HCT116 (cell line): ENCODE results near the gene RGS7. TPM values are rescaled to one million over a fixed set of nuclear protein-coding genes. Genes with fewer than 3 reads are reported as not detected.
A peak's percentile ranks its signal among the peaks of the same experiment; 100 is the strongest.

Experiments
- ATAC-seq: fragments of 200-7000 bp; cut with Tn5 transposase; 2 replicates; pipeline ENCODE4 v1.9.1; 2020; ENCODE audit warnings: mild to moderate bottlenecking, moderate library complexity
- BruUV-seq: library from RNA; stranded (reverse); fragments of 400-500 nt; replicated peaks from 2 replicates; lab custom pipeline; 2021; lab: Mats Ljungman, UMichigan
- CTCF ChIA-PET: fragments of 300-600 bp; sonication (Branson Sonifier 250); formaldehyde crosslinking; loops from one replicate; lab custom pipeline; 2021; ENCODE audit warnings: antibody characterized with exemption; lab: Charles Lee
- POLR2A ChIA-PET: fragments of 300-600, 350-600 bp; sonication (Branson Sonifier 250); formaldehyde crosslinking; loops from one replicate; lab custom pipeline; 2021; ENCODE audit warnings: antibody characterized with exemption; lab: Charles Lee
- RAD21 ChIA-PET, 2 experiments: fragments of 300-600 bp; sonication (Branson Sonifier 250); formaldehyde crosslinking; loops; one replicate each; lab custom pipeline; 2023; ENCODE audit warnings: low total read pairs in 2 of 2; ENCODE audit not compliant: uncharacterized antibody in 2 of 2, unreplicated experiment in 2 of 2, low non-redundant PET in 1 of 2; lab: Charles Lee
- DNase-seq: peaks from one replicate; pipeline ENCODE4 v3.0.0-alpha.2; 2010; ENCODE audit warnings: low read depth, low spot score
- H2AFZ ChIP-seq: fragments of 200-600 bp; shearing (Covaris generic), sonication (generic); 2 replicates; pipeline ENCODE4 v1.6.1; 2017; ENCODE audit warnings: low read depth, mixed run types, mixed read lengths, antibody characterized with exemption, low read length; ENCODE audit not compliant: poor library complexity, severe bottlenecking
- H3K27ac ChIP-seq: 2 replicates; pipeline ENCODE4 v1.5.1; 2012; ENCODE audit warnings: low read depth, low read length
- H3K27me3 ChIP-seq: fragments of 200-600 bp; sonication (generic); 2 replicates; pipeline ENCODE4 v1.6.1; 2016; ENCODE audit warnings: mixed run types, low read length, mixed read lengths; ENCODE audit not compliant: insufficient read depth
- H3K36me3 ChIP-seq, 2 experiments: fragments of 200-500 bp in 1 of 2; fragments of 200-600 bp in 1 of 2; sonication (Bioruptor generic) in 1 of 2; sonication (generic) in 1 of 2; 2 replicates each; pipeline versions ENCODE4 v1.5.1 to v1.6.1; 2014 to 2016; ENCODE audit warnings: low read length in 2 of 2, inconsistent platforms in 1 of 2, mixed read lengths in 1 of 2, mixed run types in 1 of 2; ENCODE audit not compliant: insufficient read depth in 2 of 2, control insufficient read depth in 1 of 2
- H3K4me1 ChIP-seq, 2 experiments: fragments of 200-600 bp in 1 of 2; sonication (generic) in 1 of 2; 2 replicates each; pipeline versions ENCODE4 v1.5.1 to v1.6.1; 2012 to 2017; ENCODE audit warnings: low read length in 2 of 2, inconsistent platforms in 1 of 2, mild to moderate bottlenecking in 1 of 2, mixed read lengths in 1 of 2, mixed run types in 1 of 2, moderate library complexity in 1 of 2; ENCODE audit not compliant: insufficient read depth in 2 of 2, control insufficient read depth in 1 of 2
- H3K4me2 ChIP-seq: fragments of 200-600 bp; sonication (generic); 2 replicates; pipeline ENCODE4 v1.6.1; 2017; ENCODE audit warnings: mixed run types, low read length, mixed read lengths
- H3K4me3 ChIP-seq, 2 experiments: fragments of 200-600 bp in 1 of 2; sonication (generic) in 1 of 2; replicated peaks in 1 of 2; 2 replicates each; pipeline ENCODE4 v1.5.1; 2011 to 2016; ENCODE audit warnings: low read length in 2 of 2, control low read depth in 1 of 2, low read depth in 1 of 2, mild to moderate bottlenecking in 1 of 2, mixed read lengths in 1 of 2, mixed run types in 1 of 2
- H3K79me2 ChIP-seq: fragments of 200-600 bp; sonication (generic); 2 replicates; pipeline ENCODE4 v1.6.1; 2017; ENCODE audit warnings: mild to moderate bottlenecking, mixed run types, low read length, moderate library complexity, mixed read lengths; ENCODE audit not compliant: insufficient read depth
- H3K9ac ChIP-seq: fragments of 200-600 bp; sonication (generic); 2 replicates; pipeline ENCODE4 v1.6.1; 2016; ENCODE audit warnings: low read length, mixed read lengths
- H3K9me2 ChIP-seq: fragments of 200-600 bp; sonication (generic), shearing (Covaris generic); 2 replicates; pipeline ENCODE4 v1.6.1; 2017; ENCODE audit warnings: mixed run types, mild to moderate bottlenecking, moderate library complexity; ENCODE audit not compliant: insufficient read depth
- H3K9me3 ChIP-seq, 2 experiments: fragments of 200-500 bp in 1 of 2; fragments of 200-600 bp in 1 of 2; sonication (Bioruptor generic) in 1 of 2; sonication (generic) in 1 of 2; 2 replicates each; pipeline ENCODE4 v1.6.1; 2014 to 2017; ENCODE audit warnings: low read length in 2 of 2, mixed read lengths in 2 of 2, inconsistent platforms in 1 of 2, low read depth in 1 of 2, mild to moderate bottlenecking in 1 of 2, mixed run types in 1 of 2, moderate library complexity in 1 of 2; ENCODE audit not compliant: control insufficient read depth in 1 of 2, insufficient read depth in 1 of 2
- H4K20me1 ChIP-seq: fragments of 200-600 bp; sonication (generic), shearing (Covaris generic); 2 replicates; pipeline ENCODE4 v1.6.1; 2017; ENCODE audit warnings: mixed run types, mild to moderate bottlenecking, moderate library complexity; ENCODE audit not compliant: insufficient read depth
- EZH2 ChIP-seq: fragments of 200-600 bp; sonication (generic); IDR thresholded peaks from 2 replicates; pipeline ENCODE4 v1.6.1; 2017; ENCODE audit warnings: antibody characterized with exemption, mixed run types
- EZH2phosphoT487 ChIP-seq: fragments of 200-600 bp; IDR thresholded peaks from 2 replicates; pipeline ENCODE4 v1.6.1; 2018; ENCODE audit warnings: antibody characterized with exemption, borderline replicate concordance
- FOSL1 ChIP-seq: IDR thresholded peaks from 2 replicates; pipeline ENCODE4 v1.6.1; 2012; ENCODE audit warnings: low read depth
- POLR2A ChIP-seq: IDR thresholded peaks from 2 replicates; pipeline ENCODE4 v1.7.0; 2011; ENCODE audit warnings: borderline replicate concordance; ENCODE audit not compliant: insufficient read depth, insufficient read length; ENCODE audit errors: extremely low read depth
- RAD21 ChIP-seq: IDR thresholded peaks from 2 replicates; pipeline ENCODE4 v1.6.1; 2012; ENCODE audit warnings: low read depth, mild to moderate bottlenecking
- SRF ChIP-seq: IDR thresholded peaks from 2 replicates; pipeline ENCODE4 v1.6.1; 2012; ENCODE audit warnings: low read depth
- TCF7L2 ChIP-seq: IDR thresholded peaks from 2 replicates; pipeline ENCODE4 v1.7.0; 2011; ENCODE audit warnings: borderline replicate concordance, inconsistent platforms; ENCODE audit not compliant: insufficient read depth, insufficient read length; ENCODE audit errors: extremely low read depth
- YY1 ChIP-seq: IDR thresholded peaks from 2 replicates; pipeline ENCODE4 v1.6.1; 2011; ENCODE audit warnings: low read length, low read depth, moderate library complexity, mild to moderate bottlenecking; ENCODE audit not compliant: insufficient replicate concordance; ENCODE audit errors: extremely low read depth
- ZFX ChIP-seq: fragments of 450-650 bp; IDR thresholded peaks from 2 replicates; pipeline ENCODE4 v1.6.1; 2017
- ZNF274 ChIP-seq: fragments of 200-500 bp; sonication (Bioruptor generic); IDR thresholded peaks from 2 replicates; pipeline ENCODE4 v1.6.1; 2014; ENCODE audit warnings: mild to moderate bottlenecking, low read depth, low read length, inconsistent platforms
- intact Hi-C: fragments of 100-400 bp; cut with micrococcal nuclease; formaldehyde crosslinking; loops from 2 replicates; pipeline ENCODE4 v1.10.0; 2022
- total RNA-seq: library from RNA; stranded (reverse); gene quantifications from one replicate; pipeline ENCODE4 v1.2.1, GENCODE V29; 2021; ENCODE audit not compliant: unreplicated experiment
- TF ChIP-seq, protein P1 (sequence below), 3 experiments: fragments of 200-600 bp in 1 of 3; sonication (generic) in 1 of 3; IDR thresholded peaks in 2 of 3; conservative IDR thresholded peaks in 1 of 3; 2 replicates each; pipeline ENCODE4 v1.5.1; 2012 to 2017; ENCODE audit warnings: low read depth in 2 of 3, low read length in 2 of 3, antibody characterized with exemption in 1 of 3, borderline replicate concordance in 1 of 3, control low read depth in 1 of 3, mild to moderate bottlenecking in 1 of 3, mixed read lengths in 1 of 3, mixed run types in 1 of 3, moderate library complexity in 1 of 3; ENCODE audit not compliant: insufficient read depth in 1 of 3
- TF ChIP-seq, protein P2 (sequence below): IDR thresholded peaks from 2 replicates; pipeline ENCODE4 v1.6.1; 2012; ENCODE audit warnings: low read depth
- TF ChIP-seq, protein P3 (sequence below): IDR thresholded peaks from 2 replicates; pipeline ENCODE4 v1.6.1; 2011; ENCODE audit warnings: mild to moderate bottlenecking, low read length, moderate library complexity; ENCODE audit not compliant: insufficient replicate concordance; ENCODE audit errors: extremely low read depth

RGS7 gene
- total RNA-seq, 1 experiment from 2014 or later: not detected

DNA sequence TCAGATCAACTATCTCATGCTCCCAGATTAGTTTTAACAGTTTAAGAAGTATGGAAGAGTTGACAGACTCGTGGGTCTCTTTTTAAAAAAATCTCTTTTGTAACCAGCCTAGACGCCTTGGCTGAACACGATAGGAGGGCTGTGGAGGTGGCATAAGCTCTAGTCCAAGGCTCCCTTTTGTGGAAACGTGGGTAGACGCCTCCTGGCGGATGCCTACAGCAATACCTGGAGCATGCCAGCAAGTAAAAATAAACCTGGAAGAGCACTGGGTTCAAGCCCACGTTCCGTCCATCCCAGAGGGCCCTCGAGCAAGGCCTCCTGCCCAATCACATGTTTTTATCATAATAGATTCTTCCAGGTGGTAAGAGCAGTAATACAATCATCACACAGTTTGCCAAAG, 87.9 kb downstream of the RGS7 start:
- Histone ChIP-seq H3K27ac (no peak overlapping the region), H3K9me2 (no peaks in the 10 kb centered on the region), H3K27me3 (no peaks in the 10 kb centered on the region), H3K79me2 (no peaks in the 10 kb centered on the region), H4K20me1 (no peaks in the 10 kb centered on the region), H3K36me3 (no peaks in the 10 kb centered on the region), H3K4me1 (no peaks in the 10 kb centered on the region), H3K4me2 (no peak overlapping the region), H3K9ac (no peak overlapping the region), H2AFZ (no peak overlapping the region), H3K4me3 (no peak overlapping the region), H3K9me3 (peaks cover 7 to 10% of the 10 kb centered on the region in 2 experiments; a peak in 2 of 4 replicates)
- POLR2A ChIA-PET: no interaction called here
- intact Hi-C loops: no loop called here
- no peak for ATAC-seq
- BruUV-seq: no TSS peak
- TF ChIP-seq, protein P1, sequence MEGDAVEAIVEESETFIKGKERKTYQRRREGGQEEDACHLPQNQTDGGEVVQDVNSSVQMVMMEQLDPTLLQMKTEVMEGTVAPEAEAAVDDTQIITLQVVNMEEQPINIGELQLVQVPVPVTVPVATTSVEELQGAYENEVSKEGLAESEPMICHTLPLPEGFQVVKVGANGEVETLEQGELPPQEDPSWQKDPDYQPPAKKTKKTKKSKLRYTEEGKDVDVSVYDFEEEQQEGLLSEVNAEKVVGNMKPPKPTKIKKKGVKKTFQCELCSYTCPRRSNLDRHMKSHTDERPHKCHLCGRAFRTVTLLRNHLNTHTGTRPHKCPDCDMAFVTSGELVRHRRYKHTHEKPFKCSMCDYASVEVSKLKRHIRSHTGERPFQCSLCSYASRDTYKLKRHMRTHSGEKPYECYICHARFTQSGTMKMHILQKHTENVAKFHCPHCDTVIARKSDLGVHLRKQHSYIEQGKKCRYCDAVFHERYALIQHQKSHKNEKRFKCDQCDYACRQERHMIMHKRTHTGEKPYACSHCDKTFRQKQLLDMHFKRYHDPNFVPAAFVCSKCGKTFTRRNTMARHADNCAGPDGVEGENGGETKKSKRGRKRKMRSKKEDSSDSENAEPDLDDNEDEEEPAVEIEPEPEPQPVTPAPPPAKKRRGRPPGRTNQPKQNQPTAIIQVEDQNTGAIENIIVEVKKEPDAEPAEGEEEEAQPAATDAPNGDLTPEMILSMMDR (IDR thresholded peaks at IDR 0.05 in 2 of 3, conservative IDR thresholded peaks at IDR 0.05 in 1 of 3; ENCODE audit: borderline replicate concordance in 1 of 3, insufficient read depth in 1 of 3, low read depth in 2 of 3, low read length in 2 of 3): 0 out of 6 replicates have a peak, but pooled peaks of 1 of the 3 experiments have one; percentile 4
- no peak for TF ChIP-seq ZFX
- no peak for TF ChIP-seq ZNF274
- no peak for DNase-seq
- CTCF ChIA-PET: no interaction called here
- RAD21 ChIA-PET: no interaction called here

DNA sequence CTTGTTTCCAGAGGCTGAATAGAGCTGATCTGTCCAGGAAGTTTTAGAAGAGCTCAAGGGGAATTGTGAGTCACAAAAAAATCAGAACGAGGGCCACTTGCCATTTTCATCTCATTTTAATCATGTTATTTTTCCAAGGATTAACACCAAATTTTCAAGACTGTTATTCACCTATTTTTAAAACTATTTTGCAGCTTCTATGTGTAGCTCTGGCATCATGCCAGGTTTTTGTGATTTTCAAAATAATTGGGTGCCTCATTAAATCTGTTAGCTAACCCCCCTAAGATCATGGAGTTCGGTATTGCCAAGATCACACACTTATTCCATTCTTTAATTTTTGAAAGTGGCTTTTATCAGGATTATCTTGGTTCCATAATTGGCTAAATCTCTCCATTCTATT, 90.9 kb downstream of the RGS7 start:
- no peaks in the 10 kb centered on the region for H3K36me3 ChIP-seq
- no peaks in the 10 kb centered on the region for H4K20me1 ChIP-seq
- no peaks in the 10 kb centered on the region for H3K27me3 ChIP-seq
- ChIA-PET POLR2A (no interaction called here), RAD21 (no interaction called here), CTCF (no interaction called here)
- no peaks in the 10 kb centered on the region for H3K9me2 ChIP-seq
- no peaks in the 10 kb centered on the region for H3K4me1 ChIP-seq
- DNase-seq (no peak), ATAC-seq (no peak)
- peaks cover 0 to 4% of the 10 kb centered on the region in 2 experiments; a peak in 1 of 4 replicates for H3K9me3 ChIP-seq
- H3K4me2 ChIP-seq: no peak overlapping the region
- no peaks in the 10 kb centered on the region for H3K79me2 ChIP-seq
- intact Hi-C loops: no loop called here
- no peak overlapping the region for H2AFZ ChIP-seq
- no TSS peak for BruUV-seq
- no peak overlapping the region for H3K4me3 ChIP-seq
- no peak overlapping the region for H3K27ac ChIP-seq
- H3K9ac ChIP-seq: no peak overlapping the region
- TF ChIP-seq SRF (no peak), FOSL1 (no peak), EZH2phosphoT487 (no peak), ZFX (no peak), EZH2 (no peak), YY1 (no peak), TCF7L2 (no peak), RAD21 (no peak), POLR2A (no peak)
- TF ChIP-seq, protein P2, sequence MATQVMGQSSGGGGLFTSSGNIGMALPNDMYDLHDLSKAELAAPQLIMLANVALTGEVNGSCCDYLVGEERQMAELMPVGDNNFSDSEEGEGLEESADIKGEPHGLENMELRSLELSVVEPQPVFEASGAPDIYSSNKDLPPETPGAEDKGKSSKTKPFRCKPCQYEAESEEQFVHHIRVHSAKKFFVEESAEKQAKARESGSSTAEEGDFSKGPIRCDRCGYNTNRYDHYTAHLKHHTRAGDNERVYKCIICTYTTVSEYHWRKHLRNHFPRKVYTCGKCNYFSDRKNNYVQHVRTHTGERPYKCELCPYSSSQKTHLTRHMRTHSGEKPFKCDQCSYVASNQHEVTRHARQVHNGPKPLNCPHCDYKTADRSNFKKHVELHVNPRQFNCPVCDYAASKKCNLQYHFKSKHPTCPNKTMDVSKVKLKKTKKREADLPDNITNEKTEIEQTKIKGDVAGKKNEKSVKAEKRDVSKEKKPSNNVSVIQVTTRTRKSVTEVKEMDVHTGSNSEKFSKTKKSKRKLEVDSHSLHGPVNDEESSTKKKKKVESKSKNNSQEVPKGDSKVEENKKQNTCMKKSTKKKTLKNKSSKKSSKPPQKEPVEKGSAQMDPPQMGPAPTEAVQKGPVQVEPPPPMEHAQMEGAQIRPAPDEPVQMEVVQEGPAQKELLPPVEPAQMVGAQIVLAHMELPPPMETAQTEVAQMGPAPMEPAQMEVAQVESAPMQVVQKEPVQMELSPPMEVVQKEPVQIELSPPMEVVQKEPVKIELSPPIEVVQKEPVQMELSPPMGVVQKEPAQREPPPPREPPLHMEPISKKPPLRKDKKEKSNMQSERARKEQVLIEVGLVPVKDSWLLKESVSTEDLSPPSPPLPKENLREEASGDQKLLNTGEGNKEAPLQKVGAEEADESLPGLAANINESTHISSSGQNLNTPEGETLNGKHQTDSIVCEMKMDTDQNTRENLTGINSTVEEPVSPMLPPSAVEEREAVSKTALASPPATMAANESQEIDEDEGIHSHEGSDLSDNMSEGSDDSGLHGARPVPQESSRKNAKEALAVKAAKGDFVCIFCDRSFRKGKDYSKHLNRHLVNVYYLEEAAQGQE: no peak
- TF ChIP-seq, protein P3, sequence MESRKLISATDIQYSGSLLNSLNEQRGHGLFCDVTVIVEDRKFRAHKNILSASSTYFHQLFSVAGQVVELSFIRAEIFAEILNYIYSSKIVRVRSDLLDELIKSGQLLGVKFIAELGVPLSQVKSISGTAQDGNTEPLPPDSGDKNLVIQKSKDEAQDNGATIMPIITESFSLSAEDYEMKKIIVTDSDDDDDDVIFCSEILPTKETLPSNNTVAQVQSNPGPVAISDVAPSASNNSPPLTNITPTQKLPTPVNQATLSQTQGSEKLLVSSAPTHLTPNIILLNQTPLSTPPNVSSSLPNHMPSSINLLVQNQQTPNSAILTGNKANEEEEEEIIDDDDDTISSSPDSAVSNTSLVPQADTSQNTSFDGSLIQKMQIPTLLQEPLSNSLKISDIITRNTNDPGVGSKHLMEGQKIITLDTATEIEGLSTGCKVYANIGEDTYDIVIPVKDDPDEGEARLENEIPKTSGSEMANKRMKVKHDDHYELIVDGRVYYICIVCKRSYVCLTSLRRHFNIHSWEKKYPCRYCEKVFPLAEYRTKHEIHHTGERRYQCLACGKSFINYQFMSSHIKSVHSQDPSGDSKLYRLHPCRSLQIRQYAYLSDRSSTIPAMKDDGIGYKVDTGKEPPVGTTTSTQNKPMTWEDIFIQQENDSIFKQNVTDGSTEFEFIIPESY: no peak
